Smooth muscle cell (in vitro differentiated cells): ENCODE results near the gene SLC25A17. TPM values are rescaled to one million over a fixed set of nuclear protein-coding genes. Genes with fewer than 3 reads are reported as not detected.
A peak's percentile ranks its signal among the peaks of the same experiment; 100 is the strongest.

Experiments used
- DNase-seq: peaks from one replicate; lab custom pipeline; 2025; ENCODE audit not compliant: unreplicated experiment; lab: John Stamatoyannopoulos, UW
- H2AFZ ChIP-seq: fragments of 200-600 bp; sonication (generic); 2 replicates; pipeline ENCODE4 v1.6.0; 2016; ENCODE audit warnings: antibody characterized with exemption, low read depth, mild to moderate bottlenecking
- H3F3A ChIP-seq: fragments of 200-600 bp; sonication (generic); 2 replicates; pipeline ENCODE4 v1.6.0; 2017; ENCODE audit warnings: antibody characterized with exemption, low read depth
- H3K27ac ChIP-seq: fragments of 200-600 bp; sonication (generic); 2 replicates; pipeline ENCODE4 v1.5.1; 2016; ENCODE audit warnings: low read depth, mild to moderate bottlenecking
- H3K27me3 ChIP-seq: fragments of 200-600 bp; sonication (generic); 2 replicates; pipeline ENCODE4 v1.6.1; 2016; ENCODE audit warnings: low read depth, mild to moderate bottlenecking
- H3K36me3 ChIP-seq: fragments of 200-600 bp; sonication (generic); 2 replicates; pipeline ENCODE4 v1.5.1; 2016; ENCODE audit warnings: low read depth
- H3K4me1 ChIP-seq: fragments of 200-600 bp; sonication (generic); 2 replicates; pipeline ENCODE4 v1.5.1; 2016; ENCODE audit warnings: low read depth
- H3K4me2 ChIP-seq: fragments of 200-600 bp; sonication (generic); 2 replicates; pipeline ENCODE4 v1.6.0; 2016; ENCODE audit warnings: mild to moderate bottlenecking
- H3K4me3 ChIP-seq: fragments of 200-600 bp; sonication (generic); 2 replicates; pipeline ENCODE4 v1.5.1; 2016; ENCODE audit warnings: mild to moderate bottlenecking
- H3K79me2 ChIP-seq: fragments of 200-600 bp; sonication (generic); 2 replicates; pipeline ENCODE4 v1.6.0; 2016; ENCODE audit warnings: low read depth, mild to moderate bottlenecking
- H3K9ac ChIP-seq: fragments of 200-600 bp; sonication (generic); 2 replicates; pipeline ENCODE4 v1.6.0; 2016; ENCODE audit warnings: low read depth
- H3K9me3 ChIP-seq: fragments of 200-600 bp; sonication (generic); replicated peaks from 2 replicates; pipeline ENCODE4 v1.5.1; 2016; ENCODE audit warnings: low read depth
- H4K20me1 ChIP-seq: fragments of 200-600 bp; sonication (generic); 2 replicates; pipeline ENCODE4 v1.6.0; 2016; ENCODE audit warnings: low read depth
- CTCF ChIP-seq: fragments of 200-600 bp; sonication (generic); IDR thresholded peaks from 2 replicates; pipeline ENCODE4 v1.5.1; 2017; ENCODE audit warnings: borderline replicate concordance, mild to moderate bottlenecking, antibody characterized with exemption; ENCODE audit not compliant: insufficient read depth, poor library complexity, severe bottlenecking
- WGBS: methylation state at CpG from one replicate; pipeline ENCODE4 v1.1.7; 2016; ENCODE audit warnings: low lambda C conversion rate; 5-methylcytosine and 5-hydroxymethylcytosine counted together
- polyA plus RNA-seq: library from polyadenylated mRNA; unstranded; fragments of >200 nt; fragmentation: Nextera tagmentation; extraction: Ambion mirVana; gene quantifications from 2 replicates; pipeline ENCODE4 v1.2.1, GENCODE V29; 2016
- total RNA-seq: library from RNA; depleted of rRNA; stranded (reverse); fragments of >200 nt; gene quantifications from 2 replicates; pipeline ENCODE4 v1.2.3, GENCODE V29; 2014

SLC25A17 gene
- total and polyA plus RNA-seq, 2 experiments from 2014 or later: 28.9 to 31.5 TPM

- Histone ChIP-seq H3F3A (peaks cover 16% of the 10 kb centered on the region), H3K4me1 (peaks cover under 1% of the 10 kb centered on the region), H3K79me2 (peaks cover 6% of the 10 kb centered on the region), H2AFZ (no peak overlapping the region), H3K9me3 (no peaks in the 10 kb centered on the region), H3K27ac (no peak overlapping the region), H4K20me1 (no peaks in the 10 kb centered on the region), H3K4me3 (no peak overlapping the region), H3K27me3 (no peaks in the 10 kb centered on the region), H3K9ac (no peak overlapping the region), H3K36me3 (peaks cover 9% of the 10 kb centered on the region), H3K4me2 (no peak overlapping the region)
- TF ChIP-seq CTCF: no peak
- DNase-seq: no peak
- 94% methylated on average over 1 of the region's 1 CpG for WGBS
Observed at GRCh38 chr22:40823426-40823825, 4.3 kb upstream of the SLC25A17 start.

GRCh38 chr22:40819599-40820140, 524 bp upstream of the SLC25A17 start:
- no peak for TF ChIP-seq CTCF
- peak overlapping the region; percentile 78 for H3K27ac ChIP-seq
- H3K36me3 ChIP-seq: peaks cover under 1% of the 10 kb centered on the region
- H3K79me2 ChIP-seq: peaks cover 43% of the 10 kb centered on the region
- peaks cover 11% of the 10 kb centered on the region for H3K4me1 ChIP-seq
- H3K27me3 ChIP-seq: no peaks in the 10 kb centered on the region
- peak overlapping the region; percentile 42 for H3K9ac ChIP-seq
- H3K4me2 ChIP-seq: peak overlapping the region; percentile 92
- H4K20me1 ChIP-seq: peaks cover 5% of the 10 kb centered on the region
- H3K4me3 ChIP-seq: peak overlapping the region; percentile 94
- peak overlapping the region; percentile 87 for H2AFZ ChIP-seq
- DNase-seq: no peak
- no peaks in the 10 kb centered on the region for H3K9me3 ChIP-seq
- H3F3A ChIP-seq: peaks cover 16% of the 10 kb centered on the region
- 29% methylated on average over 4 of the region's 4 CpGs for WGBS

- Histone ChIP-seq H4K20me1 (peaks cover 5% of the 10 kb centered on the region), H3K27me3 (no peaks in the 10 kb centered on the region), H3K9ac (peak overlapping the region; percentile 90), H3K27ac (peak overlapping the region; percentile 3), H3K79me2 (peaks cover 56% of the 10 kb centered on the region), H3K4me2 (peak overlapping the region; percentile 92), H3K4me3 (peak overlapping the region; percentile 94), H3K36me3 (no peaks in the 10 kb centered on the region), H3K4me1 (peaks cover 11% of the 10 kb centered on the region), H3K9me3 (no peaks in the 10 kb centered on the region), H3F3A (peaks cover 16% of the 10 kb centered on the region), H2AFZ (peak overlapping the region; percentile 100)
- WGBS: 46% methylated on average over 14 of the region's 14 CpGs
- TF ChIP-seq CTCF: no peak
- DNase-seq: no peak
Observed at GRCh38 chr22:40818192-40818746, 877 bp downstream of the SLC25A17 start.

GRCh38 chr22:40817737-40818136, 1.4 kb downstream of the SLC25A17 start:
- H3F3A ChIP-seq: peaks cover 16% of the 10 kb centered on the region
- peak overlapping the region; percentile 92 for H3K4me2 ChIP-seq
- peaks cover 11% of the 10 kb centered on the region for H3K4me1 ChIP-seq
- peak overlapping the region; percentile 94 for H3K4me3 ChIP-seq
- no peaks in the 10 kb centered on the region for H3K27me3 ChIP-seq
- H3K27ac ChIP-seq: peak overlapping the region; percentile 3
- H3K79me2 ChIP-seq: peaks cover 61% of the 10 kb centered on the region
- H4K20me1 ChIP-seq: peaks cover 5% of the 10 kb centered on the region
- no peak for TF ChIP-seq CTCF
- no peak overlapping the region for H2AFZ ChIP-seq
- WGBS: 84% methylated on average over 4 of the region's 4 CpGs
- no peak for DNase-seq
- H3K9ac ChIP-seq: no peak overlapping the region
- H3K36me3 ChIP-seq: no peaks in the 10 kb centered on the region
- no peaks in the 10 kb centered on the region for H3K9me3 ChIP-seq
